CD14-positive monocyte (primary cell): ENCODE data around the gene LLGL2. TPM values are rescaled to one million over a fixed set of nuclear protein-coding genes. Genes with fewer than 3 reads are reported as not detected.

Source experiments
- DNase-seq, 3 donors: peaks; one replicate each; pipeline ENCODE4 v3.0.0-alpha.2; 2011 to 2022
- H2AFZ ChIP-seq: 2 replicates; pipeline ENCODE4 v1.6.0; 2012; ENCODE audit warnings: mild to moderate bottlenecking, low read depth, low read length, inconsistent platforms; ENCODE audit not compliant: insufficient read depth, poor library complexity, severe bottlenecking
- H3K27ac ChIP-seq, 2 donors: 1 replicate in 1 of 2; 2 replicates in 1 of 2; pipeline ENCODE4 v1.5.1; 2012 to 2013; ENCODE audit warnings: low read length in 2 of 2, control low read depth in 1 of 2, inconsistent platforms in 1 of 2, low read depth in 1 of 2, mild to moderate bottlenecking in 1 of 2
- H3K27me3 ChIP-seq, 2 donors: one replicate each; pipeline versions ENCODE4 v1.6.0 to v1.6.1; 2011 to 2013; ENCODE audit warnings: low read length in 2 of 2; ENCODE audit not compliant: control insufficient read depth in 2 of 2, insufficient read depth in 2 of 2
- H3K36me3 ChIP-seq, 2 donors: replicated peaks in 1 of 2; 1 replicate in 1 of 2; 2 replicates in 1 of 2; pipeline versions ENCODE4 v1.5.1 to v1.6.1; 2012 to 2013; ENCODE audit warnings: low read length in 2 of 2, control low read depth in 1 of 2, inconsistent platforms in 1 of 2, mild to moderate bottlenecking in 1 of 2; ENCODE audit not compliant: insufficient read depth in 2 of 2, control insufficient read depth in 1 of 2
- H3K4me1 ChIP-seq, 2 donors: 1 replicate in 1 of 2; 2 replicates in 1 of 2; pipeline versions ENCODE4 v1.5.1 to v1.6.1; 2012 to 2013; ENCODE audit warnings: low read length in 2 of 2, control low read depth in 1 of 2, inconsistent platforms in 1 of 2, mild to moderate bottlenecking in 1 of 2, moderate library complexity in 1 of 2; ENCODE audit not compliant: insufficient read depth in 2 of 2, control insufficient read depth in 1 of 2
- H3K4me2 ChIP-seq: replicated peaks from 2 replicates; pipeline ENCODE3; 2012; ENCODE audit warnings: low read length, moderate library complexity, mild to moderate bottlenecking; ENCODE audit not compliant: poor library complexity, severe bottlenecking; ENCODE audit errors: extremely low read depth
- H3K4me3 ChIP-seq, 3 experiments: fragments of 200-600 bp in 1 of 3; sonication (generic) in 1 of 3; replicated peaks in 1 of 3; 1 replicate in 2 of 3; 2 replicates in 1 of 3; pipeline ENCODE4 v1.5.1; 2011 to 2013; ENCODE audit warnings: low read length in 3 of 3, mild to moderate bottlenecking in 3 of 3, control low read depth in 2 of 3, low read depth in 2 of 3, inconsistent platforms in 1 of 3, moderate library complexity in 1 of 3
- H3K79me2 ChIP-seq: 2 replicates; pipeline ENCODE4 v1.6.0; 2012; ENCODE audit warnings: mild to moderate bottlenecking, control low read depth, inconsistent platforms, low read length, moderate library complexity; ENCODE audit not compliant: insufficient read depth
- H3K9ac ChIP-seq: 2 replicates; pipeline ENCODE4 v1.6.0; 2017; ENCODE audit warnings: low read length, mild to moderate bottlenecking; ENCODE audit not compliant: insufficient read depth, poor library complexity, severe bottlenecking
- H3K9me3 ChIP-seq, 2 donors: replicated peaks in 1 of 2; 1 replicate in 1 of 2; 2 replicates in 1 of 2; pipeline versions ENCODE4 v1.5.1 to v1.6.1; 2012 to 2013; ENCODE audit warnings: low read length in 2 of 2, control low read depth in 1 of 2; ENCODE audit not compliant: control insufficient read depth in 1 of 2, insufficient read depth in 1 of 2
- H4K20me1 ChIP-seq: 2 replicates; pipeline ENCODE4 v1.6.0; 2012; ENCODE audit warnings: mild to moderate bottlenecking, low read length, control low read depth, moderate library complexity; ENCODE audit not compliant: insufficient read depth
- H3K27ac Mint-ChIP-seq, 7 donors: one replicate each; pipeline ENCODE4 v1.8.0; 2020; ENCODE audit warnings: mild to moderate bottlenecking in 7 of 7, mixed read lengths in 7 of 7, moderate library complexity in 6 of 7, inconsistent platforms in 2 of 7
- H3K27me3 Mint-ChIP-seq, 3 donors: one replicate each; pipeline ENCODE4 v1.8.0; 2021 to 2022; ENCODE audit warnings: low read depth in 3 of 3, mild to moderate bottlenecking in 3 of 3, mixed read lengths in 3 of 3, moderate library complexity in 3 of 3, inconsistent platforms in 1 of 3
- H3K36me3 Mint-ChIP-seq, 2 donors: one replicate each; pipeline ENCODE4 v1.8.0; 2020; ENCODE audit warnings: mixed read lengths in 2 of 2, inconsistent platforms in 1 of 2, mild to moderate bottlenecking in 1 of 2
- H3K4me1 Mint-ChIP-seq: one replicate; pipeline ENCODE4 v1.8.0; 2020; ENCODE audit warnings: mild to moderate bottlenecking, mixed read lengths
- H3K4me3 Mint-ChIP-seq, 2 donors: one replicate each; pipeline ENCODE4 v1.8.0; 2020; ENCODE audit warnings: mild to moderate bottlenecking in 2 of 2, mixed read lengths in 2 of 2, moderate library complexity in 1 of 2
- H3K9me3 Mint-ChIP-seq, 7 donors: one replicate each; pipeline ENCODE4 v1.8.0; 2020 to 2022; ENCODE audit warnings: mixed read lengths in 7 of 7, mild to moderate bottlenecking in 6 of 7, moderate library complexity in 6 of 7, inconsistent platforms in 2 of 7
- WGBS: methylation state at CpG from one replicate; pipeline ENCODE4 v1.1.5; 2013; ENCODE audit warnings: missing lambda C conversion rate; ENCODE audit not compliant: insufficient coverage; 5-methylcytosine and 5-hydroxymethylcytosine counted together
- intact Hi-C, 2 donors: fragments of 100-400 bp; cut with micrococcal nuclease; formaldehyde crosslinking; loops; one replicate each; pipeline versions ENCODE4 v1.15.0 to v1.15.1; 2023
- polyA plus RNA-seq, 3 donors: library from polyadenylated mRNA; depleted of rRNA in 1 of 3; unstranded in 2 of 3; stranded (reverse) in 1 of 3; fragments of 300-500 nt in 2 of 3; fragments of >200 nt in 1 of 3; fragmentation: Illumina TruSeq in 2 of 3; gene quantifications; 1 replicate in 2 of 3; 2 replicates in 1 of 3; pipeline ENCODE4 v1.2.3, GENCODE V29; 2012 to 2021
- TF ChIP-seq, protein P1 (sequence below): fragments of 200-600 bp; IDR thresholded peaks from one replicate; pipeline ENCODE4 v1.8.0; 2022; ENCODE audit warnings: antibody characterized with exemption, mild to moderate bottlenecking

The LLGL2 gene
- polyA plus RNA-seq, 3 donors: 4.8 to 7.5 (median 5.5) TPM

DNA sequence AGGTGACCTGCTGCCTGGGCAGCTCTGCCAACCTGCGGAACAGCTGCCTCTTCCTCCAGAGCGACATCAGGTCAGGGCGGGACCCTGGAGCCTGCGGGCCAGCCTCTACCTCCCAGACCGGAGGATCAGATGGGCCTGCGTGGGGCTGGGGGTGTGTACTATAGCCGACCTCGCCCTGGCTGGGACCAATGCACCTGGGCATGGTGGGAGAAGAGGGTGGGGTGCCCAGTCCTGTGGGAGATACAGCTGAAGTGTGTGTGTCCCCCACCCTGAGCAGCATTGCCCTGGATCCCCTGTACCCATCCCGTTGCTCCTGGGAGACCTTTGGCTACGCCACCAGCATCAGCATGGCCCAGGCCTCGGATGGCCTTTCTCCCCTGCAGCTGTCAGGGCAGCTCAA is 29.5 kb upstream of the LLGL2 start:
- H3K4me1 Mint-ChIP-seq: peaks cover 23% of the 10 kb centered on the region
- WGBS: 100% methylated on average over 3 of the region's 11 CpGs

DNA sequence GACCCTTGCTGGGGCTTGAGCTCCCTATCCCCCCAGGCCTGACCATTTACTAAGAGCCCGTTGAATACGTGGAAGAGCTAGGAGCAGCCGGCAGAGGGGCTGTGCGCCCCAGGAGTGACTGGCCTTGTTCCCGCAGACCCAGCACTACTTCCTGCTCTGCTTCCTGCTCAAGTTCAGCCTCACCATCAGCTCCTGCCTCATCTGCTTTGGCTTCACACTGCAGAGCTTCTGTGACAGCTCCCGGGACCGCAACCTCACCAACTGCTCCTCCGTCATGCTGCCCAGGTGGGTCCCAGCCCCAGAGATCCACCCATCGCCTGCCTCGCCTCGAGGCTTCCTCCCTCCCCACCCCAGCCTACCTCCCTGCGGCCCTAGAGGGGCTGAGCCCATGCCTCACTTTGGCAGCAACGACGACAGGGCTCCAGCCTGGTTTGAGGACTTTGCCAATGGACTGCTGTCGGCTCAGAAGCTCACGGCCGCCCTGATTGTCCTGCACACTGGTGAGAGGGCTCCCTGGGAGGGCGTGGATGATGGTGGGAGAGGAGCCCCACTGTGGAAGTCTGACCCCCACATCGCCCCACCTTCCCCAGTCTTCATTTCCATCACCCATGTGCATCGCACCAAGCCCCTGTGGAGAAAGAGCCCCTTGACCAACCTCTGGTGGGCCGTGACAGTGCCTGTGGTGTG is 27.3 kb upstream of the LLGL2 start:
- Mint-ChIP-seq H3K36me3 (peaks cover 64 to 69% of the 10 kb centered on the region in 2 donors), H3K4me1 (peaks cover 26% of the 10 kb centered on the region), H3K4me3 (no peak overlapping the region), H3K9me3 (peaks cover 0 to 2% (median 0%) of the 10 kb centered on the region in 7 donors), H3K27me3 (peaks cover 0 to 3% (median 2%) of the 10 kb centered on the region in 3 donors), H3K27ac (peak overlapping the region in 1 of 7 donors; percentile 50)
- intact Hi-C loops: no loop called here
- Histone ChIP-seq H2AFZ (no peak overlapping the region), H3K27me3 (no peaks in the 10 kb centered on the region), H3K4me3 (no peak overlapping the region), H3K4me2 (no peak overlapping the region), H3K79me2 (no peaks in the 10 kb centered on the region), H3K36me3 (peaks cover 55 to 75% of the 10 kb centered on the region in 2 donors), H4K20me1 (no peaks in the 10 kb centered on the region), H3K27ac (no peak overlapping the region), H3K9me3 (no peaks in the 10 kb centered on the region), H3K4me1 (no peaks in the 10 kb centered on the region), H3K9ac (no peak overlapping the region)
- TF ChIP-seq, protein P1, sequence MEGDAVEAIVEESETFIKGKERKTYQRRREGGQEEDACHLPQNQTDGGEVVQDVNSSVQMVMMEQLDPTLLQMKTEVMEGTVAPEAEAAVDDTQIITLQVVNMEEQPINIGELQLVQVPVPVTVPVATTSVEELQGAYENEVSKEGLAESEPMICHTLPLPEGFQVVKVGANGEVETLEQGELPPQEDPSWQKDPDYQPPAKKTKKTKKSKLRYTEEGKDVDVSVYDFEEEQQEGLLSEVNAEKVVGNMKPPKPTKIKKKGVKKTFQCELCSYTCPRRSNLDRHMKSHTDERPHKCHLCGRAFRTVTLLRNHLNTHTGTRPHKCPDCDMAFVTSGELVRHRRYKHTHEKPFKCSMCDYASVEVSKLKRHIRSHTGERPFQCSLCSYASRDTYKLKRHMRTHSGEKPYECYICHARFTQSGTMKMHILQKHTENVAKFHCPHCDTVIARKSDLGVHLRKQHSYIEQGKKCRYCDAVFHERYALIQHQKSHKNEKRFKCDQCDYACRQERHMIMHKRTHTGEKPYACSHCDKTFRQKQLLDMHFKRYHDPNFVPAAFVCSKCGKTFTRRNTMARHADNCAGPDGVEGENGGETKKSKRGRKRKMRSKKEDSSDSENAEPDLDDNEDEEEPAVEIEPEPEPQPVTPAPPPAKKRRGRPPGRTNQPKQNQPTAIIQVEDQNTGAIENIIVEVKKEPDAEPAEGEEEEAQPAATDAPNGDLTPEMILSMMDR: no peak
- 4% methylated on average over 15 of the region's 21 CpGs for WGBS
- DNase-seq: no peak

More for the DNA sequence above, 29.5 kb upstream of the LLGL2 start:
- Histone ChIP-seq H3K4me2 (no peak overlapping the region), H3K9ac (no peak overlapping the region), H3K36me3 (peaks cover 75 to 97% of the 10 kb centered on the region in 2 donors), H2AFZ (no peak overlapping the region), H3K4me3 (no peak overlapping the region), H3K9me3 (no peaks in the 10 kb centered on the region), H3K27me3 (no peaks in the 10 kb centered on the region), H3K79me2 (no peaks in the 10 kb centered on the region), H3K4me1 (no peaks in the 10 kb centered on the region), H4K20me1 (no peaks in the 10 kb centered on the region), H3K27ac (no peak overlapping the region)
- no peaks in the 10 kb centered on the region for H3K9me3 Mint-ChIP-seq
- TF ChIP-seq, protein P1: no peak
- no peak for DNase-seq
- H3K4me3 Mint-ChIP-seq: no peak overlapping the region
- peak overlapping the region in 1 of 7 donors; percentile 58 for H3K27ac Mint-ChIP-seq
- intact Hi-C loops: no loop called here
- peaks cover 0 to 3% (median 2%) of the 10 kb centered on the region in 3 donors for H3K27me3 Mint-ChIP-seq
- peaks cover 84 to 90% of the 10 kb centered on the region in 2 donors for H3K36me3 Mint-ChIP-seq
